ENCODE data around the gene GYPC.

The GYPC gene

DNA sequence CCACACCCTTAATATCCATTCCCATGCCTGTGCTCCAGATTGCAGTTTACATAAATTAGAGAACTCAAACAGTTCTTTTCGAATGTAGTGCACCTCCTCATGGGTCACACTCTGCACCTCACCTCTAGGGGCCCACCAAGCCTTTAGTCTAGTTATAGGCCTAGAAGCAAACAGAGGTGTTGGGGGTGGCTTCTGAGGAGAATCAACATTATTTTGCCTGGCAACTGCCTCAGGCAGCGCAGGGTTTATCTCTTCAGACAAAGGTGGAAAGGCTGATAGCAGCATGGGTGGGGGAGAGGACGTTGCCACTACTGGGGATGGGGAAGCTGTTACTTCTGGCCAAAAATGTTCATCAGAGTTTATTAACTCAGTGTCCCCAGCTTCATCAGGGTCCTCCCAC lies 5.0 kb upstream of the GYPC start:
- no peak for DNase-seq

DNA sequence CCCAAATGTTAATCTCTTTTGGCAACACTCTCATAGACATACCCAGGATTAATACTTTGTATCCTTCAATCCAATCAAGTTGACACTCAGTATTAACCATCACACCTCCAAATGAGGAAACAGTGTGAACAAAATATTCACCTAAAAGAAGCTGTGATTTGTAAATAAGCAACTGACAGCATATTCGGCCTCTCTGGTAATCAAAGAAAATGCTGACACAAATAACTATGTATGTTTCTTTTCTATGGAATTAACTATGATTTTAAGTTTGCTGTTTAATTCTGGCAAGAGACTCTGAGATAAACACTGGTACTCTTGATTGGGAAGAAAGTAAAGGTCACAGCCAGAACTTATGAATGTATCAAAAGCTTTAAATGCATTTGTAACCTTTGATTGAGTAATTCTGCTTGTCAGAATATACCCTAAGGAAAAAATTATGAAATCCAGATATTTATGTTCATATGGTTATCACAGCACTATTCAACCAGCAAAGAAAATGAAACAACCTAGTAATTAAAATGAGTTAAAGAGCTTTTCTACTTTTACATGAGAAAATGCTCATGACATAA lies 3.6 kb upstream of the GYPC start:
- DNase-seq = no peak

DNA sequence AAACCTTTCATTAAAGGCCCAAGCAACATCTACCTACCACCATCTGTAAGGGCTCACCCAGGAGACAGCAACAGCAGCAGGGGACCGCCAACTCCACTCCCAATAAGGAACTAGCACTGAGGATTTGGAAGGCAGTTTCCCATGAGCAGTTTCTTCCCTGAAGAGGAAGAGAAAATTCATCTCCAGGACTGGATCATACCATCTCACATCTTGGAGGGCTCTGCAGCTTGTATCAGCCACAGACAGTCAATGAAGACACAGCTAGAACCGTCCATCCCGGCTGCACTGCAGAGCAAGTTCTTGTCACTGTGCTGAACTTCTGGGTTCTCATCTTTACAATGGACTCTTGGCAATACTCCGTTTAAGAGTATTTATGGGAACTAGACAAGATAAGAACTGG lies 2.8 kb upstream of the GYPC start:
- DNase-seq = no peak

DNA sequence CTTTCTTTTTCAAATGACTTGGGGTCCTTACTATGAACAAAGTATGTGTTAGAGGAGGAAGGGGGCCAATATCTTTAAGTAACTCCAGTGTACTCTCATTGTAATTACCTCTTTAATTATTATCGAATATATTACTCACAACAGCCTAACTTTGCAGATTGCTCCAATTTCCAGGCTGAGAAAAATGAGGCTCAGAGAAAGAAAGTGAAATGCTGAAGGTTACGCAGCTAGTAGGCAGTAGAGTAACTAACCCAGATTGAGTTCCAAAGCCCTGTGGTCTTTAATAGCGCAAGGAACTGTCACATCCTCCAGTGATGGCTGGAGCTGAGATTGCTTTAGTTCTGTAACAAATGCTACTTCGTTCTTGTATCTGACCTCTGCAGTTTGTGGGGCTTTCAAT lies 2.2 kb upstream of the GYPC start:
- no peak for DNase-seq

DNA sequence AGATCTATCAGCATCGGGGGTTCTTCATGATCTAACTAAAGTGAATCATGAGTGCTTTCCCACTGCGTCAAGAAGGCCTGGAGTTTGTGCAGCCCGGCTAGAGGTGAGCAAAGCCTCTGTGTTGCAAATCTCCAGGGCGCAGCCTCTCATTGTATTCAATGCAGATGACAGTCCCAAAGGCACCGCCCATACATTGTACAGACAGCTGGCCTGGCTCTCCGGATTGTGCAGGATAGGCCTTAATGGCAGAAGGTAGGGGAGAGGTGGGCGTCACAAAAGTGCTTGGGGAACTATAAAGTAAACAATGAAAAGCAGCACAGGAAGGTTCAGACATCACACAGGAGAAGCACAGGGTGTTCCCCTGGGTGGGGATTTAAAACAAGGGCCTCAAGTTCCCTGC lies 907 bp upstream of the GYPC start:
- DNase-seq = no peak

DNA sequence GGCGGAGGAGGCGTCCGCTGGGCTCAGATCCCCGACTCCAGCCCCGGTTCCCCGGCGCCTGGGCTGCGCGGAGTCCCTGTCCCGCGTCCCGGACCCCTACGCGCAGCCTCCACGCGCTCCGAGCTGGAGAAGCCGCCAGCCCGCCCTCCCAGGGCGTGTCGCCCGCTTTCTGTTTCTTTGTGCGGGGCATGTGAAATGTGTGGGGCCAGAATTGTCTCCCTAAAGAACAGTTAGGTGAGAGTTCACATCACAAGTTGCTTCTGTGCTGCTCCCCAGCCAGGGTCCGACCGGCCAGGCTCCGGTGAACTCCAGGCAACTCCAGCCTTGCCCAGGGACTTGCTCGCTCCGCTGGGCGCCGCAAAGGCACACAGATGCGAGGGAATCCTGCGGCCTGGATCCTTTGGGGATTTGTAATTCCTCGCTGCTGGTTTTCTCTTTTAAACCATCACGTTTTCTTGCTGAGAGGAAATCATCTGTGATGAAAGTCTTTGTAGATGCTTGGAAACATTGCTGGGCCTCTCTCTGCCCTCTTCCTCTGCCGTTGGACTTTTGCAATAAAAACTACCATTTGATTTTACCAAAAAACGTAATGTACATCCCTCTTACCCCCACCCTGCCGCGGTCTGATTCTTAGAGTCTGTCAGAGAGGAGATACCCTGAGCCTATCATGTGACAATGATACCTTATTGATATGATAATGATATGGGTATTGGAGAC lies 631 bp downstream of the GYPC start:
- DNase-seq = no peak

DNA sequence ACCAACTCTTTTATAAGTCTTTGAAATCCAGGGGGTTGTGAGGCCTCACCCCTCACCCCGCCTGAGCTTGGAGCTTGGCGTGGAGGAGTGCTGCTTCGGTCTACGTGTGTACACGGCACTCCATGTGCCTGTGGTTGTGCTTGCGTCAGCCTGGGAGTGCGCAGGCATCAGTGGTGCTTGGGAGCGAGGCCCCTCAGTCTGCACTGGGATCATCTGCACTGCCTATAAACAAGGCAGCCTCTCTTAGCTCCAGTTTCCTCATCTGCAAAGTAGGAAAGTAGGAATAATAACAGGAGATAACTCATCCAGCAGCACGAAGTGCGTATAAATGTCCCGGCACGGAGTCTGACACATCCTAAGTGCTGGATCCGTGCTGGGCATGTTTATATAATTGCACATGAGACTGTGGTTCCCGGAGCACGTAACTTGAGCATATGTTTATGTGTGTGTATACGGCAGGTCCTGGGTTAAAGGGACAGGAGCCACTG lies 1.2 kb downstream of the GYPC start:
- DNase-seq = no peak

DNA sequence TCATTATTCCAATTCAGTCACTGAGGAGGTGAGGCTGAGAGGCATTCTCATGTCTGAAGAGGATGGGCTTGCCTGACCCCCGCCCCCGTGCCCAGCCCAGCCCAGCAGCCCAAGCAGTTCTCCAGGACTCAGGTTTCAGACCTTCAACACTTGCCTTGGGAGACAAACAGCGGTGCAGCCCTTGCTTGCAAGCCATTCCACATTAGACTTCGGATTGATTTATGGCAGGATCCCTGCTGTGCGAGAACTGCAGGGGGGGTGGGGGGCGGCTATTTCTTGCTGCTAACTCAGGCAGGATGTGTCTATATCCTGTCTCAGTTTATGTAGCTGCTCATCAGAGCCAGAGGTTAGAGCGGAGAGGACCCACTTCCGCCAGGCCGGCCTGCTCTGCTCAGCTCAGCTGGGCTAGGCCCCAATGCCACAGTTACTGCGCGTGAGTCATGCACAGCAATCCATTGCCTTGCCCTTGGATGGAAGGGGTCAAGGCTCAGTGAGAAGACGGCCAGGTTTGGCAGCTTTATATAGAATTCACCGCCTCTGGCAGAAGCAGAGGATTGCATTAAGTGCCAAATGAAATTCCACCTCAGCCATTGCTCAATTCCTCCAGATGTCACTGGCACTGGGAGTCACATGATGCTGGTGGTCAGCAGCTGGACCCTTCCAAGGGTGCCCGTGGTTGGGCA lies 1.8 kb downstream of the GYPC start:
- no peak for DNase-seq

DNA sequence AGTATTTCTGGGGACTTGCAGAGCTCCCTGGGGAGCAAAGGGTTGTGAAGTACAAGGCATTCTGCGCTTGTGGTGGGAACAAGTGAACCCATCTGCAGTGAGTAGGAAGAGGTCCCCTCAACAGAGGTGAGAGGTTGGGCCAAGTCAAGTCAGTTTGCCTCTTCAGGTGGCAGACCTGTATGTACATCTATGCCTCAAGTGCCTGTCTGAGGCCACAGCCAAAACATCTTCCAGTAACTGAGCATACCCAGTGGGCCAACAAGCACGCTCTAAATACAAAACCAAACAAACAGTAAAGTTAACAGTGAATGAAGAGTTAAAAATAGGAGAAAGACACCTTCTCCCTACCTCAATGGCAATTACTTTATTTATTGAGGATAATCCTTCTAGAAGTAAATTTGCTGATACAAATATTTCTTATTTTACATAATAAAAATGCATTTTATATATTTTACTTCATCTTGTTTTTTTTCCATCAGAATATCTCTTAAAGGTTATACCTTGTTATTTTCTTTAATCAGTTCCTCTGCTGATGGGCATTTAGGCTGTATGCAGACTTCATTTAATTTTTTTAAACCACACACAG lies 2.5 kb downstream of the GYPC start:
- DNase-seq = no peak

DNA sequence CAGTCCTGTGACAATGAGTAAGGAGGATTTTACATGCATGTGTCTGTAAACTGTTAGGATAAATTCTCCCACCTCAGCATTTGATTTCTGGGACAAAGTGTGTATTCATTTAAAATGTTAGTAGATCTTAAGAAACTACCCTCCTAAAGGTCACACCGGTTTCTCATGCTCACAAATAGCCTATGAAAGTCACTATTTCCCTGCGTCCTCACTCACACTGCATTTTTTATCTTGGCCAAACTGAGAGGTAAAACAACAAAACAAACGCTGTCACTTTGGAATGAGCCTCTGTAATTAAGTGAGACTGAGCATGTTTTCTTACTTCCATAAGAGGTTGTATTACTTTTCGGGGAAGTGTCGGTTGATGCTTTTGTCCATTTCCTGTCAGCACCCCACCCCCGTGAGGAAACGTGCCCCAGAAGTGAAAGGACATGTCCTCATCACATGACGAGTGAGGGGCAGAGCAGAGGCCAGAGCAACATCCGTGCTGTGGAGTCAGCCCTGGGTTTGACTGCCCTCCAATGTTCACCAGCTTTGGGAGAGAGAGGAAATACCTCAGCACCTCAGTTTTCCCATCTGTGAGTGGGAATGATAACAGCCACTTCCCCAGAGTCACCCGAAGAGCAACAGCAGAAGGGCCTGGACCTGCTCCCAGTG lies 3.1 kb downstream of the GYPC start:
- DNase-seq = no peak

DNA sequence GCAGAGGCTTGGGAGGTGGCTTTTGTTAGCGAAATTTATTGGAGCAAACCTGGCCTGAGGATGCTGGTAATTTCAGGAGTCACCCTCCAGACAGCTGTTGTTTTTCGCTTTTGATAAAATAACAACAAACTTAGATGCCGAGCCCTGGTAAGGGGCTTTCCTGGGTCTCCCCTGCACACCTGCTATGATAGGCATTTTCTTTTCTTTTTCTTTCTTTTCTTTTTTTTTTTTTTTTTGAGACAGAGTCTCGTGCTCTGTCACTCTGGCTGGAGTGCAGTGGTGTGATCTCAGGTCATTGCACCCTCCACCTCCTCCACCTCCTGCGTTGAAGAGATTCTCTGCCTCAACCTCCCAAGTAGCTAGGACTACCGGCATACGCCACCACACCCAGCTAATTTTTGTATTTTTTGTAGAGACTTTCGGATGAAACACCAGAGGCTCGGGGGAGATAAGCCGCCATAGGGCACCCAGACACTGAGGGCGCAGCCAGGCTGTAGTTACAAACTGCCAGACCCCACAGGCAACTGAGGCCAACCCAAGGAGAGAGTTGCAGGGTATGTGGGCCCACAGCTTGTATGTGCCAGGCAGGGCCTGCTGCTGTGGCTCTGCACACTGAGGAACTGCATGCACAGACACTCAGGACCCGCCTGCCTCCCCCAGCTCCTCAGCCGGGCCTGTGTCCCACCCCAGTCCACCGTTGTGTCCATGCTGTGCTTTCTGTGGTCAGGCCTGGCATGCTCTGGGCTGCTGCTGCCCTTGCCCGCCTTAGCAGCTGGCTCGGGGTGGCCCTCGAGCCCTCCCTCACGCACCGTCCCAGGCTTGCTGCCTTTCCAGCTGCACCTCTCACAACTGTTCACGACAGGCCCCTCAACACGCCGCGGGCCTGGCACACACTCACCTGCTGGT lies 3.9 kb downstream of the GYPC start:
- DNase-seq = no peak

DNA sequence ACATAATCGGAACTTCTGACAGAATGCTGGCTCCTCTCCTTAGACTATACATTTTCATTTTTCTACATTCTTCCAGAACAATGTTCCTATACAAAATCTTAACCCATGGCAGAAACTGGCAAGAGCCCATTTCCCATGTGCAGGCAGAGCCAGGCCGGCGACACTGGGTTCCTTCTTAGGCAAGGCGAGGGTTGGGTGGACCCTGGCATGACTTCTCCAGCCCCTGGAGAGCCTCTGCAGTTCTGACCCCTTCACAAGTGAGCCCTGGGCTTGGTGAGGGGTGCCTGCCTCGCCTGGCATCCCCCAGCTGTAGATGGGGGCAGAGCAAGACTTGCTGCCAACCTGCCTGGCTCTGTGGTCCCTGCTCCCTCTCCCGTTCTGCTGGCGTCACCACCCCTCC lies 5.0 kb downstream of the GYPC start:
- no peak for DNase-seq

DNA sequence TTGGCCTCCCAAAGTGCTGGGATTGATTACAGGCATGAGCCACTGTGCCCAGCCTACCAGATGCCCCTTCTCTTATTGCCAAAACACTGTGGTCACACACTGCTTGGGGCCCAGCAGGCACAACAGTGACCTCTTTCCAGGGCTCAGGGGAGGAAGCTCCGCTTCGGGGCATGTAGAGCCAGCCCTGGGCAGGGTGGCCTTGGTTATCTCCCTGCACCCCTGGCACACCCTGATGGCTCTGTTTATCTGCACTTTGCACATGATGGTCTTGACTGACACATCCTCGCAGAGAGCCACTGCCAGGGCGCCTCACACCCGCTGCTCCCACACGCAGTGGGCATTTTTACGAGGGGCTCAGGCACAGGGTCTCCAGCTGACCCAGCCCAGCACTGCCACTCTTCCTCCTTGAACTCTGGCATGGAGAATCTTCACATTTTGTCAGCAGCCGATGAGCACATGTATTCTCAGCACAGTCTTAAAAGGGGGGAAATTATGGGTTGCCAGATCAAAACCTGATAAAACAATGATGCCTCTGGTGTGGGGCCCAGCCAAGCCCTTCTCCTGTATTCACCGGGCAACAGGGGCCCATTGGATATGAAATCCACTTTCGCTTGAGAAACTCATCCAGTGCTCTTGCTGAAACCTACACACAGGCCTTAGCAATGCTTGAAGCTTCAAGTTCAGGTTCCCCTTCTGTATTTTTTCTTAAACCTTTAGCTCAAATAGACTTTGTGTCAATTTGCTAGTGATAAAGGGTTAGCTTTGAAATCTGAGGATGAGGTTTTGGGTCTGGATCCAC lies 5.9 kb downstream of the GYPC start:
- DNase-seq = no peak

DNA sequence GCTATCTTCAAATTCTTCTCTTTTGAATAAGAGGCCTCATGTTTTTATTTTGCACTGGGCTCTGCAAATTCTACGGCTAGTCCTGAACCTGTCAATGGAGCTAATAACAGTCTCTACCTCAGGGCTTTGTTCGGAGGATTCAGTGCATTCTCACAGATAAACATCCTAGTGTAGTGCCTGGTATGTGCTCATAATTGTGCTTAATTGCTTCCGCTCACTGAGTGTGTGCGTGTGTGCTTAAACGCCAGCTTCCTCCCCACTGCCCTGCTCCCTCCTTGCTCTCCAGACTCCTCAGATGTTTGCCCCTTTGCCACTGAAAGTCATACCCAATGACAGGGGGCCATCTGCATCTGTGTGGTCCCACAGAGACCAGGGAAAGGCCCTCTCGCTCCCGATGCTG lies 6.7 kb downstream of the GYPC start:
- DNase-seq = no peak

DNA sequence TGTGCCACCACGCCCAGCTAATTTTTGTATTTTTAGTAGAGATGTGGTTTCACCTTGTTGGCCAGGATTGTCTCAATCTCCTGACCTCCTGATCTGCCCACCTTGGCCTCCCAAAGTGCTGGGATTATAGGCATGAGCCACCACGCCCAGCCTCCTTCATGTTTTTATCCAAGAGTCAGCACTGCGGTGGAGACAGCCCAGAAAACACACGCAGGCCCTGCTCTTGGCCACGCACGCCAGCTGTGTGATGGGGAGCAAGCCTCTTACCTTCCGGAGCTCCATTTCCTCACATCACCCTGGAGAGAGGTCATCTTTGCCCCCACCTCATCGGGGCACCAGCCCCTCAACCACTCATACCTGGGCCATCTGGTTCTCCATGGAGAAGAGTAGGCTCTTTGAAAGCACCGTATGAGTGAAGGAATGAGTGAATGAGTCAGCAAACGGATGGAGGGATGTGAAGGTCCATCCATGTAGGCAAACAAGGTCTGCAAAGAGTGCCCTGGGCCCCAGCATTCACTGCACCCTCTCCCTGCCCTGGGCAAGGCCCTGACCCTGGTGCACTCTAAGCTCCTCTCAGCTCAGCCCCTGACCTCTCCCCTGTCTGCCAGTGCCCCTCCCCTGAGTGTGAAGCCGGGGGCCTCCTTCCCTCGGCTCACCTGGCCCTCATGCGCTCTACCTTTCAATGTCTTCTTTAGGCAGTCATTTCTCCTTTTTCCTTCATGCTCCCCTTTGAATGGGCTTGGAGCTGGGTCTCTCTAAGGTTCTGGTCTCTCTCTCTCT lies 7.4 kb downstream of the GYPC start:
- no peak for DNase-seq

DNA sequence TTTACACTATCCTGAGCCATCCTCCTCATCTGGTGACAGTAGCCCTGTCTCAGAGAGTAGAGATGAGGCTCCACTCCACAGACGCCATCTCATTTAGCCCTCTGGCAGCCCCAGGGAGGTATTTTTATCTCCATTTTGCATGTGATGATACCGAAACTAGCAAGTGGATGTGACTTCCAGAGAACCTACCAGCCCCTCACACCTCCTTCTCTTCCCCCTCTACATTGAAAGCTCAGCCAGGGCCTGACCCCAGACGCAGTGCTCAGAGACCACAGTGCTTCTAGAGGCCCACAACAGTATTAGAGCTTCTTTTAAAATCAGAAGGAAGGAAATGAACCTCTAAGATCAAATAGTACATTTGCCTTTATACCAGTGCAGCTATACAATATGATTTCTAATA lies 8.3 kb downstream of the GYPC start:
- DNase-seq = no peak

DNA sequence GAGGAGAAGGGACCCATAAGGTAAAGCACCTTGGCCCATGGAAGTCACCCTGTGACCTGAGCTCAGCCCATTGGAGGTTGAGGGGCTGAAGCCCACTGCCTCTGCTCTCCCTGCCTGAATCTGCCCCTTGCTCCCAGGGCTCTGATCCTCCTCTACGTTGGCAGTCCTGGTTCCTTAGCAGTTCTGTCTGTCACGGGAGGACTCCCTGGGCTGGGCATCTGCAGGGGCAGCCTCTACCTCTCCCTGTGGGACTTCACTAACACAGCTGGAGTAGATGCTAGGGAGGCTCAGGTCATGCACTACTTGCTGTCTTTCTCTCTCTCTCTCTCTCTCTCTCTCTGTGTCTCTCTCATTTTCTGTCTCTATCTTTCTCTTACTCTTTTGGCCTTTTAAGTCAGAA lies 8.7 kb downstream of the GYPC start:
- no peak for DNase-seq

DNA sequence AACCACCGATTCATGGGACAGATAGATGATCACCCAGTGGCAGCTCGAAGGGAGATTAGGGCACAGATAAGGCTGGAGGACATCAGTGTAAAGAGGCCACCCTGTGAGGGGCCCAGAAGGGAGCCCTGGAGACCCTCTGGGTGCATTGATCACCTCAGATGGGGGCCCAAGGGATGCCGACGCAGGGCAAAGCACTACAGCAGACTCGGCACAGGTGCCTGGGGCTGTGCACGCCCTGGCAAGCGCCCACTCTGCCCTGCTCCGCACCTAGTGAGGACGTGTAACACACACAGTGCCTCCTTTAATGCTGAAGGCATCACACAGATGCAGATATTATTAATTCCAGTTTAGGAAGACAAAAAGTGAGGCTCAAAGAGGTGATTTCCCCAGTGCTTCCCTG lies 9.5 kb downstream of the GYPC start:
- DNase-seq = no peak

DNA sequence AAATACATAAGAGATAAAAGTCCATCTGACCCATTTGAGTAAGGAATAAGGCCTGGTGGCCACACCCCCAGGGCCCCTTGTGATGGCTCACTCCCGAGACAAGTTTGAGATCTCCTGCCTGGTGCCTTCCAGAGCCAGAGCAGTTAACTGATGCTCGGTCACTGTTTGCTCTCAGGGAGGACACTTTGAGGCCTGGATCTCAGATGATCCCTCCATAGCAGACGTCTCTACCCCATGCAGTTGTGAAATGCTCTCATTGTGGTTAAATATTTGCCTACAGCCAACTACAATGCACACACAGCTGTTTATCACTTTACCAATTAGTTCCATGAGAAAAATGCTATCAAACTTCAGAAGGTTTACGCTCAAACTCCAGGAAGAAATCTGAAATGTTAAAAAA lies 12.3 kb downstream of the GYPC start:
- DNase-seq = no peak

DNA sequence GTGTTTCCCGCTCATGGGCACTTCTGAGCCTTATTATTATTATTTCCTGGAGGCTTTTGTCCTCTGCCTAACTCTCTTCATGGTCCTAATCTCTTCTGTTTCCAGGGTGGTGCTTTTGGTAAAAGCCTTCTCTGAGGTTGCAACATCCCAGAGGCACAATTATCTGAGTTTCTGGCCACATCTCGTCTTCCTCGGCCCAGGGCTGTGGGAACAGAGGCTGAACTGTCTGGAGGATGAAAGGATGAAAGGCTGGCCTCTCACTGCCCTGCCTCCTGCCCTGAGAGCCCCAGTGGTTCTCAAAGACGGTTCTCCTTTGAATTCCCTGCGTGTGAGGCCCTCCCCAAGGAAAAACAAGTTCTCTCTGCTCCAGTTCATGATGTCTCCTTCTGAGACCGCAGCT lies 13.8 kb downstream of the GYPC start:
- DNase-seq = no peak

DNA sequence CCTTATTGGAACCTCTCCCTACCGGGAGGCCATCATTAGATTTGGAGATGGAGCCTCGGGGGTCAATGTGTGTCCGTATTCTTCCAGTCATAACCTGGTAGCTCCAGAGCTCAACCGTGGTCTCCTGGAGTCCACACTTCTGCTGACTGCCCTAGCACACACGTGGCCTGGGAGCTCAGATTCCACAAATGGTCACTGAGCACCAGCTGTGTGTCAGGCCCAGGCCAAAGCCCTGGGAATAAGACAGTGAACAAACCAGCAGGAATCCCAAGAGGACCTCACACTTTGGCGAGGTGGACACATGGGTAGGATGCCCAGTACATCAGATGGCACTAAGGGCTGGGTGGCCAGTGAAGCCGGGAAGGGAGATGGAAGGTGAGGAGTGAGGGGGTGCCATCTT lies 15.5 kb downstream of the GYPC start:
- no peak for DNase-seq

Data from NCI-H1092 (cell line).